Measurements from ENCODE around the gene DLGAP1.

- TF ChIP-seq CTCF (IDR thresholded peaks at IDR 0.05) = no peak
- TF ChIP-seq POLR2AphosphoS5 (IDR thresholded peaks at IDR 0.05; ENCODE audit: insufficient read depth in 1 of 2, low read depth in 1 of 2) = no peak
- no peak for TF ChIP-seq POLR2A (IDR thresholded peaks at IDR 0.05)
These were observed 696.0 kb downstream of the DLGAP1 start for GRCh38 chr18:3759099-3759498.
